Breast epithelium (tissue), 4 donors: Measurements from ENCODE around the gene PRCD. TPM values are rescaled to one million over a fixed set of nuclear protein-coding genes. Genes with fewer than 3 reads are reported as not detected.
A peak's percentile ranks its signal among the peaks of the same experiment; 100 is the strongest.

Source experiments
- DNase-seq, 2 donors: peaks; one replicate each; pipeline ENCODE4 v3.0.0-alpha.2; 2019; ENCODE audit warnings: low spot score in 2 of 2
- H3K27ac ChIP-seq, 2 donors: fragments of 200-600 bp; sonication (generic) in 1 of 2; one replicate each; pipeline ENCODE4 v1.5.1; 2016 to 2019; ENCODE audit warnings: mild to moderate bottlenecking in 1 of 2
- H3K27me3 ChIP-seq, 2 donors: fragments of 200-600 bp; sonication (generic) in 1 of 2; one replicate each; pipeline versions ENCODE4 v1.5.1 to v1.6.0; 2017 to 2019; ENCODE audit warnings: control low read depth in 1 of 2, mild to moderate bottlenecking in 1 of 2
- H3K36me3 ChIP-seq: fragments of 200-600 bp; one replicate; pipeline ENCODE4 v1.5.1; 2019
- H3K4me1 ChIP-seq, 2 donors: fragments of 200-600 bp; sonication (generic); one replicate each; pipeline ENCODE4 v1.5.1; 2016 to 2019; ENCODE audit warnings: control low read depth in 1 of 2
- H3K4me3 ChIP-seq, 3 donors: fragments of 200-600 bp; sonication (generic); 1 replicate in 2 of 3; 2 replicates in 1 of 3; pipeline ENCODE4 v1.5.1; 2016 to 2019; ENCODE audit warnings: mild to moderate bottlenecking in 3 of 3, moderate library complexity in 2 of 3
- H3K9me3 ChIP-seq, 2 donors: fragments of 200-600 bp; sonication (generic) in 1 of 2; one replicate each; pipeline ENCODE4 v1.5.1; 2016 to 2019; ENCODE audit warnings: control low read depth in 1 of 2
- POLR2A ChIP-seq: fragments of 450-650 bp; IDR thresholded peaks from one replicate; pipeline ENCODE4 v1.6.1; 2016; ENCODE audit warnings: antibody characterized with exemption, mild to moderate bottlenecking, moderate library complexity
- POLR2AphosphoS5 ChIP-seq, 3 donors: sonication (generic); formaldehyde crosslinking; IDR thresholded peaks; one replicate each; pipeline ENCODE4 v1.6.1; 2017; ENCODE audit warnings: antibody characterized with exemption in 3 of 3
- intact Hi-C: fragments of 100-400 bp; cut with DNase I; formaldehyde crosslinking; loops from one replicate; pipeline ENCODE4 v1.15.1; 2023; ENCODE audit warnings: low total_unique reads
- total RNA-seq, 3 donors: library from RNA; depleted of rRNA; stranded (reverse); fragments of >200 nt; gene quantifications; one replicate each; pipeline ENCODE4 v1.1.0, GENCODE V29; 2016
- TF ChIP-seq, protein P1 (sequence below), 3 donors: fragments of 450-650 bp; IDR thresholded peaks; one replicate each; pipeline ENCODE4 v1.5.1; 2016 to 2017; ENCODE audit warnings: antibody characterized with exemption in 3 of 3, mild to moderate bottlenecking in 3 of 3, moderate library complexity in 3 of 3

The PRCD gene
- total RNA-seq, 3 donors from 2014 or later, result 1.5 to 7.2 (median 4.9) TPM

DNA sequence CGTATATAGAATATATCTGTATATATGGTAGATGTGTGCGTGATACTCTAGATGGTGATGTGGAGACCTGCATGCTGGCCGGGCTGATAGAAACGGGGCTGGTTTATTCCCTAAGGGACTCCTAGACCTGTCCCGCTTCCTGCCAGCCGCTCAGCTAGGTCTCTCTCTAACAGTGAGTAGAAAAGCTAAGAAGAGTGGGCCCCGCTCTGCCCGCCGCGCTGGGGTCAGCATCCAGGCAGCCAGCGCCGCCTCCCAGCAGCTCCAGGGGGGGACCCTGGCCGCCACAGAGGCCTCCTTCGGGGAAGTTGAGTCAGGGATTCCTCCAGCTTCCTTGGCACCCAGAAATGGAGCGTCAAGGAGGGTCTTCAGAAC lies 11.7 kb upstream of the PRCD start:
- H3K36me3 ChIP-seq, result no peaks in the 10 kb centered on the region
- peak overlapping the region in 2 of 3 donors; percentile 18 to 53 for H3K4me3 ChIP-seq
- peak overlapping the region; percentile 94 to 99 for H3K27ac ChIP-seq
- intact Hi-C loops, result no loop called here
- no peak for DNase-seq
- H3K4me1 ChIP-seq, result peaks cover 20 to 25% of the 10 kb centered on the region in 2 donors
- peak in 1 of 3 donors; percentile 0 for TF ChIP-seq POLR2AphosphoS5 (IDR thresholded peaks at IDR 0.05)
- TF ChIP-seq, protein P1, sequence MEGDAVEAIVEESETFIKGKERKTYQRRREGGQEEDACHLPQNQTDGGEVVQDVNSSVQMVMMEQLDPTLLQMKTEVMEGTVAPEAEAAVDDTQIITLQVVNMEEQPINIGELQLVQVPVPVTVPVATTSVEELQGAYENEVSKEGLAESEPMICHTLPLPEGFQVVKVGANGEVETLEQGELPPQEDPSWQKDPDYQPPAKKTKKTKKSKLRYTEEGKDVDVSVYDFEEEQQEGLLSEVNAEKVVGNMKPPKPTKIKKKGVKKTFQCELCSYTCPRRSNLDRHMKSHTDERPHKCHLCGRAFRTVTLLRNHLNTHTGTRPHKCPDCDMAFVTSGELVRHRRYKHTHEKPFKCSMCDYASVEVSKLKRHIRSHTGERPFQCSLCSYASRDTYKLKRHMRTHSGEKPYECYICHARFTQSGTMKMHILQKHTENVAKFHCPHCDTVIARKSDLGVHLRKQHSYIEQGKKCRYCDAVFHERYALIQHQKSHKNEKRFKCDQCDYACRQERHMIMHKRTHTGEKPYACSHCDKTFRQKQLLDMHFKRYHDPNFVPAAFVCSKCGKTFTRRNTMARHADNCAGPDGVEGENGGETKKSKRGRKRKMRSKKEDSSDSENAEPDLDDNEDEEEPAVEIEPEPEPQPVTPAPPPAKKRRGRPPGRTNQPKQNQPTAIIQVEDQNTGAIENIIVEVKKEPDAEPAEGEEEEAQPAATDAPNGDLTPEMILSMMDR (IDR thresholded peaks at IDR 0.05), result no peak
- no peak for TF ChIP-seq POLR2A
- H3K9me3 ChIP-seq, result no peaks in the 10 kb centered on the region
- no peaks in the 10 kb centered on the region for H3K27me3 ChIP-seq

DNA sequence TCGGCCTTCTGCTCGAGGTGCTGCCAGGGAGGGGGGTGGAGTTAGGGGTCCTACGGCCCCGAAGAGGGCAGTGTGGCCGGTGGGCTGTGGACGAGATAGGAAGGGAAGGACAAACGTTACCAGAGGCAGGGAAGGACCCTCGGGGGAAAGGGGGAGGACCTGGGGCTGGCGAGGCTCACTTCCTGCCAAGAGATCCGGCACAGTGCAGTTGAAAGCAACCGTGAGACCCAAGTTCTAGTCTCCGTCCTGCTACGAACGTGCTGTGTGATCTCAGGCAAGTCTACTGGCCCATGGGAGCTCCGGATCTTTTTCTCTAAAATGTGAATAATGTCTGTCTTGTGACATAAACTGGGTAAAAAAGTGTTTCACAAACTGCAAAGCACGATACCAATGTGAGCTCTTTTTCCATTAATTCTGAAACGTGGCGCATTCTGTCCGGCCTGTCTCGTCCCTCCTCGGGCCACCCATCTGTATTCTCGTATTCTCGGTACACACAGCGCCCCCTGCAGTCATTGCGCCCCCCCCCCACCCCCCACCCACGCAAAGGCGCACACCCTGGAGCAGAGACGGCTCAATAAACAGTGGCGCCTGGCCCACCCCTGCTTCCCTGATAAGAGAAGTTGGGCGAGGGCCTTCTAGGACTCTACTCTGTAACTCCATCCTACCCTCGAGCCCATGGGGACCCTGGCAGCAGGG lies 11.2 kb upstream of the PRCD start:
- Histone ChIP-seq H3K27me3 (no peaks in the 10 kb centered on the region), H3K4me1 (peaks cover 20 to 25% of the 10 kb centered on the region in 2 donors), H3K9me3 (no peaks in the 10 kb centered on the region), H3K36me3 (no peaks in the 10 kb centered on the region), H3K27ac (peak overlapping the region; percentile 94 to 99), H3K4me3 (peak overlapping the region in 2 of 3 donors; percentile 18 to 53)
- TF ChIP-seq POLR2AphosphoS5 (IDR thresholded peaks at IDR 0.05) (no peak), POLR2A (no peak)
- TF ChIP-seq, protein P1 (IDR thresholded peaks at IDR 0.05), result no peak
- intact Hi-C loops, result no loop called here
- DNase-seq, result no peak

DNA sequence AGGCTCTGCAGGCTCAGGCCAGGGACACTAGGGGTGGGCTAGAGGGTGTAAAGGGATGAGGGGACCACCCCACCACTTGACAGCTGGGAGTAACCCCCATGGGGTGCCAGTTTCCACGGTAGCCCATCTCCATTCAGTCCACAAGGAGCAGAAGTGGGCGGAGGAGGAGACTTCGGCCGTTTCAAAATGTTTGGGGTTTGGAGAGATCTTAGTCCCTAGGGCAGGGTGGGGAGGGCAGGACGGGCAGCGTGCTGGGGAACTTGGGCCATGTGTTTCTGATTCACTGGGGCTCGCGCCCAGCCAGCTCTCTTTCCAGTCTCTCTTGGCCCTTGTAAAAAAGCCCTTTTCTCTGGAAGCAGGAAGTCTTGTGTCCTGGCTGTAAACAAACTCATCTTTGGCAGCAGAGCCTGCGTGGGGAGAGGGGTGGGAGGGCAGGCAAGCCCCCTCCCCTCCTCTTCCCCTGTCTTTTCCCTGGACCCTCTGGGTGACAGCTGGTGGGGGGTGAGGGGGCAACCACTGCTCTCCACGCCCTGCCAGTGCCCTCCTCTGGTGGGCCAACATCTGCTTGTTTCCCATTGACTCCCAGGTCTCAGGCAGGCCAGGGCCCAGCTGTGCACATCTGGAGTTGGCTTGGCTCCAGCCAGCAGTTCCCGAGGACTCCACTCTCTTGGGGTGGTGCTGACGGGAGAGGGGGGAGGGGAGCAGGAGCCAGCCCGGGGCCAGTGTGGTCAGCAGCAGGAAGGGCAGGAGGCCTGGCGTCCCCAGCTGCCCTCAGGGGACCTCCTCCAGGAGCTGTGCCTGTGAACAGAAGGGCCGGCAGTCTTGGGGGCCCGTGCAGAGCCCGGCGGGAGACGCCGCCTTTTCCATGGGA lies 10.4 kb upstream of the PRCD start:
- Histone ChIP-seq H3K27ac (peak overlapping the region; percentile 94 to 99), H3K4me3 (peak overlapping the region in 2 of 3 donors; percentile 11 to 53), H3K36me3 (no peaks in the 10 kb centered on the region), H3K4me1 (peaks cover 20 to 25% of the 10 kb centered on the region in 2 donors), H3K9me3 (no peaks in the 10 kb centered on the region), H3K27me3 (no peaks in the 10 kb centered on the region)
- intact Hi-C loops, result loop anchor here (10.0 kb wide), 1 partner anchor 165 kb away; no protein-coding TSS in a partner anchor
- peak; percentile 68 to 78 for DNase-seq
- no peak for TF ChIP-seq POLR2A
- peak in 2 of 3 donors; percentile 40 to 73 for TF ChIP-seq POLR2AphosphoS5 (IDR thresholded peaks at IDR 0.05)
- TF ChIP-seq, protein P1 (IDR thresholded peaks at IDR 0.05), result peak in 2 of 3 donors; percentile 9 to 18

DNA sequence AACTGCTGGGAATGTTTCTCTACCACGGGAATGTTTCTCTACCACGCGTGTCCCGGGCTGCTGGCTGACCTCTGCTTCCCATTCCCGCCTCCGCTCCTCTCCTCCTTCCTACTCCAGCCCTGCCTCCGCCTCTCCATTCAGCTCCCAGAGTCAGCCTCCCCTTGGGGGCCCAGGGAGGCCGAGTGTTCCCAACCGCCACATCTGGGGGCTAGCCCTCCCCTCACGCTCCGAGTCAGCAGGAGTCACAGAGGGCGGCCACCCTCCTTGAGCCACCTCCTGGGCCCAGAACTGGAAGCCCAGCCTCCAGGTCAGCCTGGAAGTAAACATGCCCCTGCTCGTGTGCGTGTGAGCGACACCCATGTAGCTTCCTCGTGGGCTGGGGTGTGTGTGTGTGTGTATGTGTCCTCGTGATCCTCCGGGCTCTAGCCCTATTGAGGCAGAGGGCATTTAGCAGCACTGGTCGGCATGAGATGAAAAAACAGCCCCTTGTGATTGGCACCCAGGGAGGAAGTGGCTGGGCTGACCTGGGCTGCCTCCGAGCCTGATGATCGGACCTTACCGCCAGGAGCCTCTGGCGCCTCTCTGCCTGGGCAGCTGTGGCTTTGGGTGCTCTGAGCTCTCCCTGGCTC lies 9.6 kb upstream of the PRCD start:
- intact Hi-C loops, result loop anchor here (10.0 kb wide), 1 partner anchor 165 kb away; no protein-coding TSS in a partner anchor
- no peaks in the 10 kb centered on the region for H3K36me3 ChIP-seq
- peak overlapping the region in 2 of 3 donors; percentile 11 to 47 for H3K4me3 ChIP-seq
- peak in 1 of 2 donors; percentile 55 for DNase-seq
- no peaks in the 10 kb centered on the region for H3K27me3 ChIP-seq
- no peaks in the 10 kb centered on the region for H3K9me3 ChIP-seq
- peaks cover 20 to 25% of the 10 kb centered on the region in 2 donors for H3K4me1 ChIP-seq
- TF ChIP-seq POLR2AphosphoS5 (IDR thresholded peaks at IDR 0.05) (peak in 2 of 3 donors; percentile 46 to 54), POLR2A (no peak)
- TF ChIP-seq, protein P1 (IDR thresholded peaks at IDR 0.05), result no peak
- peak overlapping the region; percentile 94 to 99 for H3K27ac ChIP-seq
